ENCODE data around the gene DNAJC17. TPM values are rescaled to one million over a fixed set of nuclear protein-coding genes. Genes with fewer than 3 reads are reported as not detected.

Gene DNAJC17
- total and polyA plus RNA-seq, 2 of the 13 experiments (the other 11 are each of a cell fraction or from before 2014, with no cell fraction given): 22.2 to 26.5 TPM

DNA sequence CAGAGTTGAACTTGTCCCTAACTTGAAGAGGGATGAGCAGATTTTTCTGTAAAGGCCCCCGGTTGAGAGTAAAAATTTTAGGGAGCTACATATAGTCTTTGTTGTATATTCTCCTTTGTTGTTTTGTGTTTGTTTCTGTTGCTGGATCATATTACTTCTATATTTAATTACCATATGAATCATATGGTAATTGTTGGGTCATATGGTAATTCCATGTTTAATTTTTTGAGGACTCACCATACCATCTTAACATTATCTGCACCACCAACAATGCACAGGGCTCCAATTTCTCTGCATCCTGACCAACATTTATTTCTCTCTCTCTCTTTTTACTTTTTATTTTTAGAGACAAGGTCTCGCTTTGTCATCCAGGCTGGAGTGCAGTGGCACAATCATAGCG is 7.8 kb downstream of the DNAJC17 start (continued):
- TF ChIP-seq, protein P1, sequence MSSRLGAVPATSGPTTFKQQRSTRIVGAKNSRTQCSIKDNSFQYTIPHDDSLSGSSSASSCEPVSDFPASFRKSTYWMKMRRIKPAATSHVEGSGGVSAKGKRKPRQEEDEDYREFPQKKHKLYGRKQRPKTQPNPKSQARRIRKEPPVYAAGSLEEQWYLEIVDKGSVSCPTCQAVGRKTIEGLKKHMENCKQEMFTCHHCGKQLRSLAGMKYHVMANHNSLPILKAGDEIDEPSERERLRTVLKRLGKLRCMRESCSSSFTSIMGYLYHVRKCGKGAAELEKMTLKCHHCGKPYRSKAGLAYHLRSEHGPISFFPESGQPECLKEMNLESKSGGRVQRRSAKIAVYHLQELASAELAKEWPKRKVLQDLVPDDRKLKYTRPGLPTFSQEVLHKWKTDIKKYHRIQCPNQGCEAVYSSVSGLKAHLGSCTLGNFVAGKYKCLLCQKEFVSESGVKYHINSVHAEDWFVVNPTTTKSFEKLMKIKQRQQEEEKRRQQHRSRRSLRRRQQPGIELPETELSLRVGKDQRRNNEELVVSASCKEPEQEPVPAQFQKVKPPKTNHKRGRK (CRISPR knock-in tag; IDR thresholded peaks at IDR 0.05): no peak
- TF ChIP-seq, protein P2, sequence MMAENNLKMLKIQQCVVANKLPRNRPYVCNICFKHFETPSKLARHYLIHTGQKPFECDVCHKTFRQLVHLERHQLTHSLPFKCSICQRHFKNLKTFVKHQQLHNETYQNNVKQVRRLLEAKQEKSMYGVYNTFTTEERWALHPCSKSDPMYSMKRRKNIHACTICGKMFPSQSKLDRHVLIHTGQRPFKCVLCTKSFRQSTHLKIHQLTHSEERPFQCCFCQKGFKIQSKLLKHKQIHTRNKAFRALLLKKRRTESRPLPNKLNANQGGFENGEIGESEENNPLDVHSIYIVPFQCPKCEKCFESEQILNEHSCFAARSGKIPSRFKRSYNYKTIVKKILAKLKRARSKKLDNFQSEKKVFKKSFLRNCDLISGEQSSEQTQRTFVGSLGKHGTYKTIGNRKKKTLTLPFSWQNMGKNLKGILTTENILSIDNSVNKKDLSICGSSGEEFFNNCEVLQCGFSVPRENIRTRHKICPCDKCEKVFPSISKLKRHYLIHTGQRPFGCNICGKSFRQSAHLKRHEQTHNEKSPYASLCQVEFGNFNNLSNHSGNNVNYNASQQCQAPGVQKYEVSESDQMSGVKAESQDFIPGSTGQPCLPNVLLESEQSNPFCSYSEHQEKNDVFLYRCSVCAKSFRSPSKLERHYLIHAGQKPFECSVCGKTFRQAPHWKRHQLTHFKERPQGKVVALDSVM (CRISPR knock-in tag; IDR thresholded peaks at IDR 0.05): no peak

DNA sequence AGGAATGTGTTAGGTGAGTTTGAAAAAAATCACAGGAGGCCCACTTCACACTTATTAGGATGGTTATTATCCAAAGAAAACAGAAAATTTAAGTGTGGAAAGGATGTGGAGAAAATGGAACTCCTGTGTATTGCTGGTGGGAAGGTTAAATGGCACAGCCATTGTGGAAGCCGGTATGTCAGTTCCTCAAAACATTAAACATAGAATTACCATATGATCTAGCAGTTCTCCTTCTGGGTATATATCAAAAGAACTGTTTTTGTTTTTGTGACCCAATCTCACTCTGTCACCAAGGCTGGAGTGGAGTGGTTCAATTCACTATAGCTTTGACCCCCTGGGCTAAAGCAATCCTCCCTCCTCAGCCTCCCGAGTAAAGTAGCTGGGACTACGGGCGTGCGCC is 10.8 kb downstream of the DNAJC17 start:
- Histone ChIP-seq H3K9ac (ENCODE audit: insufficient read depth, low read depth, low read length) (no peak overlapping the region), H3K36me3 (replicated peaks in 1 of 2; ENCODE audit: control insufficient read depth in 1 of 2, insufficient read depth in 2 of 2, low read length in 2 of 2) (peaks cover 0 to 4% of the 10 kb centered on the region in 2 experiments; a peak in 1 of 5 replicates), H3K4me1 (ENCODE audit: insufficient read depth, low read length) (peaks cover 49% of the 10 kb centered on the region), H3K9me3 (ENCODE audit: low read length) (no peaks in the 10 kb centered on the region), H3K4me3 (replicated peaks in 1 of 3; ENCODE audit: insufficient read depth in 1 of 3, low read depth in 2 of 3, low read length in 3 of 3) (no peak overlapping the region), H3K27ac (ENCODE audit: extremely low read length, insufficient read depth, low read length) (peak overlapping the region; percentile 29), H4K20me1 (ENCODE audit: insufficient read depth, low read length) (no peaks in the 10 kb centered on the region), H2AFZ (ENCODE audit: low read length) (no peak overlapping the region), H3K4me2 (ENCODE audit: low read depth, low read length) (no peak overlapping the region), H3K79me2 (ENCODE audit: insufficient read depth, low read length) (peaks cover 17% of the 10 kb centered on the region), H3K27me3 (ENCODE audit: control insufficient read depth in 1 of 2, insufficient read depth in 2 of 2, low read length in 2 of 2) (no peaks in the 10 kb centered on the region)
- intact Hi-C loops (cut with micrococcal nuclease; ENCODE audit: unreplicated experiment) (no loop called here), in situ Hi-C loops (cut with HindIII; ENCODE audit: extremely low pct_ligation_motif_present, low pct_unique_long_range_greater_than_20kb) (no loop called here)
- ChIA-PET POLR2A (interaction anchor here (1.1 to 1.3 kb wide), 2 partner anchors 11 to 33 kb away, joined by 3 read pairs; partner anchors contain the start of genes DNAJC17, GCHFR and ZFYVE19), CTCF (ENCODE audit: low intra/inter-chr PET ratio, low total read pairs) (no interaction called here)
- 92% methylated on average over 5 of the region's 5 CpGs for WGBS (ENCODE audit: low lambda C conversion rate)
- FAIRE-seq: no peak
- no peak for DNase-seq (ENCODE audit: low spot score)
- no peak for ATAC-seq
- no TSS peak for BruUV-seq (replicated peaks)
- TF ChIP-seq, protein P3, sequence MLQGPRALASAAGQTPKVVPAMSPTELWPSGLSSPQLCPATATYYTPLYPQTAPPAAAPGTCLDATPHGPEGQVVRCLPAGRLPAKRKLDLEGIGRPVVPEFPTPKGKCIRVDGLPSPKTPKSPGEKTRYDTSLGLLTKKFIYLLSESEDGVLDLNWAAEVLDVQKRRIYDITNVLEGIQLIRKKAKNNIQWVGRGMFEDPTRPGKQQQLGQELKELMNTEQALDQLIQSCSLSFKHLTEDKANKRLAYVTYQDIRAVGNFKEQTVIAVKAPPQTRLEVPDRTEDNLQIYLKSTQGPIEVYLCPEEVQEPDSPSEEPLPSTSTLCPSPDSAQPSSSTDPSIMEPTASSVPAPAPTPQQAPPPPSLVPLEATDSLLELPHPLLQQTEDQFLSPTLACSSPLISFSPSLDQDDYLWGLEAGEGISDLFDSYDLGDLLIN (CRISPR knock-in tag; IDR thresholded peaks at IDR 0.05; ENCODE audit: borderline replicate concordance): no peak
- TF ChIP-seq RAD51 (IDR thresholded peaks at IDR 0.05; ENCODE audit: borderline replicate concordance) (no peak), ELF3 (CRISPR knock-in tag; IDR thresholded peaks at IDR 0.05) (no peak), REXO4 (CRISPR knock-in tag; IDR thresholded peaks at IDR 0.05; ENCODE audit: borderline replicate concordance) (no peak)
- TF ChIP-seq, protein P4, sequence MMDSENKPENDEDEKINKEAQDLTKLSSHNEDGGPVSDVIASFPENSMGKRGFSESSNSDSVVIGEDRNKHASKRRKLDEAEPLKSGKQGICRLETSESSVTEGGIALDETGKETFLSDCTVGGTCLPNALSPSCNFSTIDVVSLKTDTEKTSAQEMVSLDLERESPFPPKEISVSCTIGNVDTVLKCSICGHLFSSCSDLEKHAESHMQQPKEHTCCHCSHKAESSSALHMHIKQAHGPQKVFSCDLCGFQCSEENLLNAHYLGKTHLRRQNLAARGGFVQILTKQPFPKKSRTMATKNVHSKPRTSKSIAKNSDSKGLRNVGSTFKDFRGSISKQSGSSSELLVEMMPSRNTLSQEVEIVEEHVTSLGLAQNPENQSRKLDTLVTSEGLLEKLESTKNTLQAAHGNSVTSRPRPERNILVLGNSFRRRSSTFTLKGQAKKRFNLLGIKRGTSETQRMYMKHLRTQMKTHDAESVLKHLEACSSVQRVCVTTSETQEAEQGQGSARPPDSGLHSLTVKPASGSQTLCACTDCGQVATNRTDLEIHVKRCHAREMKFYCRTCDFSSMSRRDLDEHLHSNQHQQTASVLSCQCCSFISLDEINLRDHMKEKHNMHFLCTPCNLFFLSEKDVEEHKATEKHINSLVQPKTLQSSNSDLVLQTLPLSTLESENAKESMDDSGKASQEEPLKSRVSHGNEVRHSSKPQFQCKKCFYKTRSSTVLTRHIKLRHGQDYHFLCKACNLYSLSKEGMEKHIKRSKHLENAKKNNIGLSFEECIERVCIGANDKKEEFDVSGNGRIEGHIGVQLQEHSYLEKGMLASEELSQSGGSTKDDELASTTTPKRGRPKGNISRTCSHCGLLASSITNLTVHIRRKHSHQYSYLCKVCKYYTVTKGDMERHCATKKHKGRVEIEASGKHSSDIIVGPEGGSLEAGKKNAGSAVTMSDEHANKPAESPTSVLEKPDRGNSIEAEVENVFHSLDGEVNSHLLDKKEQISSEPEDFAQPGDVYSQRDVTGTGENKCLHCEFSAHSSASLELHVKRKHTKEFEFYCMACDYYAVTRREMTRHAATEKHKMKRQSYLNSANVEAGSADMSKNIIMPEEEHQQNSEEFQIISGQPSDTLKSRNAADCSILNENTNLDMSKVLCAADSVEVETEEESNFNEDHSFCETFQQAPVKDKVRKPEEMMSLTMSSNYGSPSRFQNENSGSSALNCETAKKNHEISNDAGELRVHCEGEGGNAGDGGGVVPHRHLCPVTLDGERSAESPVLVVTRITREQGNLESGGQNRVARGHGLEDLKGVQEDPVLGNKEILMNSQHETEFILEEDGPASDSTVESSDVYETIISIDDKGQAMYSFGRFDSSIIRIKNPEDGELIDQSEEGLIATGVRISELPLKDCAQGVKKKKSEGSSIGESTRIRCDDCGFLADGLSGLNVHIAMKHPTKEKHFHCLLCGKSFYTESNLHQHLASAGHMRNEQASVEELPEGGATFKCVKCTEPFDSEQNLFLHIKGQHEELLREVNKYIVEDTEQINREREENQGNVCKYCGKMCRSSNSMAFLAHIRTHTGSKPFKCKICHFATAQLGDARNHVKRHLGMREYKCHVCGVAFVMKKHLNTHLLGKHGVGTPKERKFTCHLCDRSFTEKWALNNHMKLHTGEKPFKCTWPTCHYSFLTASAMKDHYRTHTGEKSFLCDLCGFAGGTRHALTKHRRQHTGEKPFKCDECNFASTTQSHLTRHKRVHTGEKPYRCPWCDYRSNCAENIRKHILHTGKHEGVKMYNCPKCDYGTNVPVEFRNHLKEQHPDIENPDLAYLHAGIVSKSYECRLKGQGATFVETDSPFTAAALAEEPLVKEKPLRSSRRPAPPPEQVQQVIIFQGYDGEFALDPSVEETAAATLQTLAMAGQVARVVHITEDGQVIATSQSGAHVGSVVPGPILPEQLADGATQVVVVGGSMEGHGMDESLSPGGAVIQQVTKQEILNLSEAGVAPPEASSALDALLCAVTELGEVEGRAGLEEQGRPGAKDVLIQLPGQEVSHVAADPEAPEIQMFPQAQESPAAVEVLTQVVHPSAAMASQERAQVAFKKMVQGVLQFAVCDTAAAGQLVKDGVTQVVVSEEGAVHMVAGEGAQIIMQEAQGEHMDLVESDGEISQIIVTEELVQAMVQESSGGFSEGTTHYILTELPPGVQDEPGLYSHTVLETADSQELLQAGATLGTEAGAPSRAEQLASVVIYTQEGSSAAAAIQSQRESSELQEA (CRISPR knock-in tag; IDR thresholded peaks at IDR 0.05; ENCODE audit: not compliant biosample characterization): no peak

Data from HepG2 (cell line).